ENCODE results near the gene CMTM2. TPM values are rescaled to one million over a fixed set of nuclear protein-coding genes. Genes with fewer than 3 reads are reported as not detected.

Gene CMTM2
- polyA plus RNA-seq, 1 donor from 2014 or later, result 0.25 TPM

DNA sequence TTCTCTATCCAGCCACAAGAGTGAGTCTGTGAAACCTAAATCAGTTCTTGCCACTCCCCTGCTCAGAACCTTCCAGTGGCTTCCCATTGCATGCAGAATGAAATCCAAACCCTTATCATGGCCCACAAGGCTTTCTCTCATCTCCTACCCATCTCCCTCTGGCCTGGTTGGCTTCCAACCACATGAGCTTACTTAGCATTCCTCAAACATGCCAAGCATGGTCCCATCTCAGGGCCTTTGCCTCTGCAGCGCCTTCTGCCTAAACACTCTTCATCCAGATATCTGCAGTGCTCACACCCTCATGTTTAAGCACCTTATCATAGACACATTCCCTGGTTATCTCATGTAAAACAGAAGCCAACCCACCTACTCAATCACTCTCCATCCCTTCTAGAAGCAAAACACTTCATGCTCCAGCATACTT, 44.9 kb upstream of the CMTM2 start:
- Histone ChIP-seq H2AFZ (ENCODE audit: low read depth, low read length) (no peak overlapping the region), H3K9me3 (ENCODE audit: low read length) (no peaks in the 10 kb centered on the region), H3K9ac (ENCODE audit: low read length) (no peak overlapping the region), H3K4me3 (ENCODE audit: low read length) (no peak overlapping the region), H4K20me1 (ENCODE audit: insufficient read depth) (no peaks in the 10 kb centered on the region), H3K4me2 (ENCODE audit: low read length) (no peak overlapping the region), H3K27me3 (ENCODE audit: insufficient read depth, low read depth, low read length) (no peaks in the 10 kb centered on the region), H3K27ac (ENCODE audit: low read length) (no peak overlapping the region), H3K36me3 (ENCODE audit: insufficient read depth, low read length) (no peaks in the 10 kb centered on the region), H3K79me2 (replicated peaks; ENCODE audit: insufficient read depth, low read length) (no peaks in the 10 kb centered on the region), H3K9me2 (ENCODE audit: insufficient read depth, low read length) (no peaks in the 10 kb centered on the region), H3F3A (ENCODE audit: insufficient read depth, low read length, poor library complexity, severe bottlenecking) (no peaks in the 10 kb centered on the region)
- TF ChIP-seq, protein P1, sequence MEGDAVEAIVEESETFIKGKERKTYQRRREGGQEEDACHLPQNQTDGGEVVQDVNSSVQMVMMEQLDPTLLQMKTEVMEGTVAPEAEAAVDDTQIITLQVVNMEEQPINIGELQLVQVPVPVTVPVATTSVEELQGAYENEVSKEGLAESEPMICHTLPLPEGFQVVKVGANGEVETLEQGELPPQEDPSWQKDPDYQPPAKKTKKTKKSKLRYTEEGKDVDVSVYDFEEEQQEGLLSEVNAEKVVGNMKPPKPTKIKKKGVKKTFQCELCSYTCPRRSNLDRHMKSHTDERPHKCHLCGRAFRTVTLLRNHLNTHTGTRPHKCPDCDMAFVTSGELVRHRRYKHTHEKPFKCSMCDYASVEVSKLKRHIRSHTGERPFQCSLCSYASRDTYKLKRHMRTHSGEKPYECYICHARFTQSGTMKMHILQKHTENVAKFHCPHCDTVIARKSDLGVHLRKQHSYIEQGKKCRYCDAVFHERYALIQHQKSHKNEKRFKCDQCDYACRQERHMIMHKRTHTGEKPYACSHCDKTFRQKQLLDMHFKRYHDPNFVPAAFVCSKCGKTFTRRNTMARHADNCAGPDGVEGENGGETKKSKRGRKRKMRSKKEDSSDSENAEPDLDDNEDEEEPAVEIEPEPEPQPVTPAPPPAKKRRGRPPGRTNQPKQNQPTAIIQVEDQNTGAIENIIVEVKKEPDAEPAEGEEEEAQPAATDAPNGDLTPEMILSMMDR (IDR thresholded peaks at IDR 0.05; ENCODE audit: poor library complexity, severe bottlenecking), result no peak
- no peak for TF ChIP-seq SMC3 (conservative IDR thresholded peaks at IDR 0.05; ENCODE audit: poor library complexity)
- TF ChIP-seq POLR2AphosphoS5 (IDR thresholded peaks at IDR 0.05), result no peak
- TF ChIP-seq RAD21 (conservative IDR thresholded peaks at IDR 0.05), result no peak

DNA sequence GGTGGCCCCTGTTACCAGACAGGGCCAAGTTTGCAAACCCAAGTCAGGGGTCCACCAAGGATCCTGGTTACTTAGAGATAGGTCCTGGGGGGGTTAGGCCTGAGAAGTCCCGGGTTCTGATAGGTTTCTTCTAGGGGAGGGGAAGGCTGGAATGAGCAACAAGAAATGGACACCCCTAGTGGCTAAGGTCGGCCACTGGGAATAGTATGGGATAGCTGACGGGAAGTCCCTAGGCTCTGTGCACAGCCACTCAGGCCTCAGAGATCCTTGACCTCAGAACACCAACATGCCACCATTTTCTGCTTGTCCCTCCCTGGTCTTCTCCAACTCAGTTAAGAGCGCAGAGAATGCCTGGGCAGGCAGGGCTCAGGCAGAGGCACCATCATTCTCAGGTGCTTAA, 42.7 kb upstream of the CMTM2 start:
- Histone ChIP-seq H2AFZ (ENCODE audit: low read depth, low read length) (no peak overlapping the region), H3K27ac (ENCODE audit: low read length) (no peak overlapping the region), H3K9ac (ENCODE audit: low read length) (no peak overlapping the region), H3K4me3 (ENCODE audit: low read length) (no peak overlapping the region), H3F3A (ENCODE audit: insufficient read depth, low read length, poor library complexity, severe bottlenecking) (no peaks in the 10 kb centered on the region), H3K9me2 (ENCODE audit: insufficient read depth, low read length) (no peaks in the 10 kb centered on the region), H3K27me3 (ENCODE audit: insufficient read depth, low read depth, low read length) (no peaks in the 10 kb centered on the region), H3K4me2 (ENCODE audit: low read length) (no peak overlapping the region), H3K36me3 (ENCODE audit: insufficient read depth, low read length) (no peaks in the 10 kb centered on the region), H3K9me3 (ENCODE audit: low read length) (no peaks in the 10 kb centered on the region), H3K79me2 (replicated peaks; ENCODE audit: insufficient read depth, low read length) (no peaks in the 10 kb centered on the region), H4K20me1 (ENCODE audit: insufficient read depth) (no peaks in the 10 kb centered on the region)
- no peak for TF ChIP-seq TAF1 (IDR thresholded peaks at IDR 0.05; ENCODE audit: low read depth)
- no peak for TF ChIP-seq EP300 (conservative IDR thresholded peaks at IDR 0.05; ENCODE audit: poor library complexity, severe bottlenecking)
- TF ChIP-seq POLR2AphosphoS5 (IDR thresholded peaks at IDR 0.05), result no peak
- TF ChIP-seq, protein P1 (IDR thresholded peaks at IDR 0.05; ENCODE audit: poor library complexity, severe bottlenecking), result no peak
- TF ChIP-seq RAD21 (conservative IDR thresholded peaks at IDR 0.05), result no peak

DNA sequence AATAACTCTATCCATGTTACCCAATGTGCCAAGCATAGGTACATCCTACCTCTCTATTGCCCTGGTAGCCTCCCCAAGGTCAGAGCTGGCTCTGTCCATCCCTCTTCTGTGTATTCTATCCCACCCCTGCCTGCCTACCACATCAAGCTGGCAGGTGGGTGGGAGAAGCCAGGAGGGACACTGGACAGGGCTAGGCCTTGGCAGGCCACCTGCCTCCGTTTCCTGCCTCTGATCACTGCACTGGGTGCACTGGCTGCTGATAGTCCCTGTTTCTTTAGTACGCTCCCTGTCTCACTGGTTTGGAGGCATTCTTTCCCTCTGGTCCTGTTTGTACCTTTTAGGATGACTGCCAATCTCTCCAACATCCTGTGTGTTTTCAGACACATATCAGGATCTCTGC, 42.0 kb upstream of the CMTM2 start:
- Histone ChIP-seq H3K27me3 (ENCODE audit: insufficient read depth, low read depth, low read length) (no peaks in the 10 kb centered on the region), H3K4me2 (ENCODE audit: low read length) (no peak overlapping the region), H4K20me1 (ENCODE audit: insufficient read depth) (no peaks in the 10 kb centered on the region), H3K27ac (ENCODE audit: low read length) (no peak overlapping the region), H3K79me2 (replicated peaks; ENCODE audit: insufficient read depth, low read length) (no peaks in the 10 kb centered on the region), H3K9ac (ENCODE audit: low read length) (no peak overlapping the region), H3F3A (ENCODE audit: insufficient read depth, low read length, poor library complexity, severe bottlenecking) (no peaks in the 10 kb centered on the region), H2AFZ (ENCODE audit: low read depth, low read length) (no peak overlapping the region), H3K4me3 (ENCODE audit: low read length) (no peak overlapping the region), H3K36me3 (ENCODE audit: insufficient read depth, low read length) (no peaks in the 10 kb centered on the region), H3K9me3 (ENCODE audit: low read length) (no peaks in the 10 kb centered on the region), H3K9me2 (ENCODE audit: insufficient read depth, low read length) (no peaks in the 10 kb centered on the region)
- no peak for TF ChIP-seq EP300 (conservative IDR thresholded peaks at IDR 0.05; ENCODE audit: poor library complexity, severe bottlenecking)
- TF ChIP-seq POLR2AphosphoS5 (IDR thresholded peaks at IDR 0.05), result no peak
- TF ChIP-seq TAF1 (IDR thresholded peaks at IDR 0.05; ENCODE audit: low read depth), result no peak
- TF ChIP-seq RAD21 (conservative IDR thresholded peaks at IDR 0.05), result no peak
- TF ChIP-seq, protein P2, sequence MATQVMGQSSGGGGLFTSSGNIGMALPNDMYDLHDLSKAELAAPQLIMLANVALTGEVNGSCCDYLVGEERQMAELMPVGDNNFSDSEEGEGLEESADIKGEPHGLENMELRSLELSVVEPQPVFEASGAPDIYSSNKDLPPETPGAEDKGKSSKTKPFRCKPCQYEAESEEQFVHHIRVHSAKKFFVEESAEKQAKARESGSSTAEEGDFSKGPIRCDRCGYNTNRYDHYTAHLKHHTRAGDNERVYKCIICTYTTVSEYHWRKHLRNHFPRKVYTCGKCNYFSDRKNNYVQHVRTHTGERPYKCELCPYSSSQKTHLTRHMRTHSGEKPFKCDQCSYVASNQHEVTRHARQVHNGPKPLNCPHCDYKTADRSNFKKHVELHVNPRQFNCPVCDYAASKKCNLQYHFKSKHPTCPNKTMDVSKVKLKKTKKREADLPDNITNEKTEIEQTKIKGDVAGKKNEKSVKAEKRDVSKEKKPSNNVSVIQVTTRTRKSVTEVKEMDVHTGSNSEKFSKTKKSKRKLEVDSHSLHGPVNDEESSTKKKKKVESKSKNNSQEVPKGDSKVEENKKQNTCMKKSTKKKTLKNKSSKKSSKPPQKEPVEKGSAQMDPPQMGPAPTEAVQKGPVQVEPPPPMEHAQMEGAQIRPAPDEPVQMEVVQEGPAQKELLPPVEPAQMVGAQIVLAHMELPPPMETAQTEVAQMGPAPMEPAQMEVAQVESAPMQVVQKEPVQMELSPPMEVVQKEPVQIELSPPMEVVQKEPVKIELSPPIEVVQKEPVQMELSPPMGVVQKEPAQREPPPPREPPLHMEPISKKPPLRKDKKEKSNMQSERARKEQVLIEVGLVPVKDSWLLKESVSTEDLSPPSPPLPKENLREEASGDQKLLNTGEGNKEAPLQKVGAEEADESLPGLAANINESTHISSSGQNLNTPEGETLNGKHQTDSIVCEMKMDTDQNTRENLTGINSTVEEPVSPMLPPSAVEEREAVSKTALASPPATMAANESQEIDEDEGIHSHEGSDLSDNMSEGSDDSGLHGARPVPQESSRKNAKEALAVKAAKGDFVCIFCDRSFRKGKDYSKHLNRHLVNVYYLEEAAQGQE (IDR thresholded peaks at IDR 0.05; ENCODE audit: borderline replicate concordance), result no peak
- TF ChIP-seq, protein P1 (IDR thresholded peaks at IDR 0.05; ENCODE audit: poor library complexity, severe bottlenecking), result no peak
- no peak for TF ChIP-seq MXI1 (conservative IDR thresholded peaks at IDR 0.05; ENCODE audit: poor library complexity, severe bottlenecking)
- no peak for TF ChIP-seq EZH2 (IDR thresholded peaks at IDR 0.05; ENCODE audit: borderline replicate concordance, insufficient read depth, low read length, poor library complexity, severe bottlenecking)
- TF ChIP-seq SMC3 (conservative IDR thresholded peaks at IDR 0.05; ENCODE audit: poor library complexity), result no peak
